Neural progenitor cell (in vitro differentiated cells): ENCODE measurements around the gene RNF8. TPM values are rescaled to one million over a fixed set of nuclear protein-coding genes. Genes with fewer than 3 reads are reported as not detected.
A peak's percentile ranks its signal among the peaks of the same experiment; 100 is the strongest.

Source experiments
- DNase-seq: peaks from one replicate; pipeline ENCODE4 v3.0.0-alpha.2; 2016; ENCODE audit warnings: low spot score
- H2AFZ ChIP-seq: fragments of 200-600 bp; sonication (generic); replicated peaks from 2 replicates; pipeline ENCODE4 v1.6.1; 2016; ENCODE audit warnings: antibody characterized with exemption
- H3F3A ChIP-seq: fragments of 200-600 bp; sonication (generic); 2 replicates; pipeline ENCODE4 v1.6.1; 2016; ENCODE audit warnings: antibody characterized with exemption, low read depth
- H3K27ac ChIP-seq: fragments of 200-600 bp; sonication (generic); 2 replicates; pipeline ENCODE4 v1.5.1; 2016; ENCODE audit warnings: mild to moderate bottlenecking
- H3K27me3 ChIP-seq: fragments of 200-600 bp; sonication (generic); 2 replicates; pipeline ENCODE4 v1.6.1; 2016; ENCODE audit warnings: mild to moderate bottlenecking, moderate library complexity
- H3K36me3 ChIP-seq: fragments of 200-600 bp; sonication (generic); 2 replicates; pipeline ENCODE4 v1.5.1; 2016
- H3K4me1 ChIP-seq: fragments of 200-600 bp; sonication (generic); 2 replicates; pipeline ENCODE4 v1.6.1; 2016; ENCODE audit warnings: mixed run types
- H3K4me2 ChIP-seq: fragments of 200-600 bp; sonication (generic); 2 replicates; pipeline ENCODE4 v1.6.1; 2016
- H3K4me3 ChIP-seq: fragments of 200-600 bp; sonication (generic); 2 replicates; pipeline ENCODE4 v1.5.1; 2016
- H3K79me2 ChIP-seq: fragments of 200-600 bp; sonication (generic); 2 replicates; pipeline ENCODE4 v1.6.1; 2016; ENCODE audit warnings: low read depth
- H3K9ac ChIP-seq: fragments of 200-600 bp; sonication (generic); 2 replicates; pipeline ENCODE4 v1.6.1; 2016
- H3K9me3 ChIP-seq: fragments of 200-600 bp; sonication (generic); 2 replicates; pipeline ENCODE4 v1.5.1; 2016; ENCODE audit warnings: low read depth
- H4K20me1 ChIP-seq: fragments of 200-600 bp; sonication (generic); 2 replicates; pipeline ENCODE4 v1.6.1; 2016; ENCODE audit warnings: low read depth
- H3K27ac Mint-ChIP-seq: 3 replicates; pipeline ENCODE4 v1.8.0; 2021; ENCODE audit warnings: mixed read lengths
- H3K27me3 Mint-ChIP-seq: 2 replicates; pipeline ENCODE4 v1.8.0; 2022; ENCODE audit warnings: low read depth, mild to moderate bottlenecking, inconsistent platforms, moderate library complexity, mixed read lengths; ENCODE audit not compliant: insufficient read depth
- H3K36me3 Mint-ChIP-seq: 3 replicates; pipeline ENCODE4 v1.8.0; 2021; ENCODE audit warnings: mixed read lengths
- H3K4me1 Mint-ChIP-seq: 3 replicates; pipeline ENCODE4 v1.8.0; 2021; ENCODE audit warnings: mixed read lengths
- H3K4me3 Mint-ChIP-seq: 3 replicates; pipeline ENCODE4 v1.8.0; 2021; ENCODE audit warnings: mild to moderate bottlenecking, moderate library complexity, mixed read lengths
- H3K9me3 Mint-ChIP-seq: 3 replicates; pipeline ENCODE4 v1.8.0; 2020; ENCODE audit warnings: mixed read lengths
- EZH2 ChIP-seq: fragments of 200-600 bp; sonication (generic); IDR thresholded peaks from 2 replicates; pipeline ENCODE4 v1.6.1; 2017; ENCODE audit warnings: antibody characterized with exemption, mild to moderate bottlenecking, moderate library complexity
- EZH2phosphoT487 ChIP-seq: fragments of 200-600 bp; sonication (generic); IDR thresholded peaks from 2 replicates; pipeline ENCODE4 v1.6.1; 2017; ENCODE audit warnings: antibody characterized with exemption
- total RNA-seq: library from RNA; depleted of rRNA; stranded (reverse); fragments of >200 nt; gene quantifications from 2 replicates; pipeline ENCODE4 v1.2.3, GENCODE V29; 2015; ENCODE audit warnings: low replicate concordance
- TF ChIP-seq, protein P1 (sequence below): fragments of 200-600 bp; sonication (generic); IDR thresholded peaks from 2 replicates; pipeline ENCODE4 v1.5.1; 2017; ENCODE audit warnings: antibody characterized with exemption, mild to moderate bottlenecking

Gene RNF8
- total RNA-seq, 1 donor from 2014 or later, result 68.5 TPM

DNA sequence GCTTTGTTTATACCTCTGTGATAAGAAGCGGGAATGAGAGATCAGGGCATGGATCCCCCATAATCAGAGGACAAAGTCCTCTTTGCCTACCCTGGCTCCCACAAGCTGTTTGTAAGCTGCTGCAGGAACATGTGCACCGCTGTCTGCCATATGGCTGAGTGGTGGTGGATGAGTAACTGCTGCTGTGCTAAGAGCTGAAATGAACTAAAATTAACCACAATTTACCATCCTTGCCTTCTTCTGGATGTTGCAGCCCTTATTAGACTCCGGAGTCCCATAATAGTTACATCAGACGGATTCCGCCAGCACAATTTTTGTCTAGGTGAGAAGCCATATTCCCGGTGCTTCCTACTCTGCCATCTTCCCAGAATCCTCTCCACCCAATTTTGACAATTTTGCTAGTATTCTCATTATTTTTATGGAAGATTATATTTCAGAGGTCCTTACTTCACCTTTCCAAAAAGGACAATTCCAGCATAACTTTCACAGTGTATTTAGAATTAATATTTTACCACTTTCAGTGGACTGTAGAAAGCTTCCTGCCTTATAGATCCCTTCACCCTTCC is 73.2 kb downstream of the RNF8 start:
- H3K27me3 Mint-ChIP-seq, result peaks cover 6% of the 10 kb centered on the region
- no peak for DNase-seq
- H3K27ac ChIP-seq, result no peak overlapping the region
- H4K20me1 ChIP-seq, result no peaks in the 10 kb centered on the region
- H3K36me3 ChIP-seq, result no peaks in the 10 kb centered on the region
- H2AFZ ChIP-seq, result no peak overlapping the region
- H3F3A ChIP-seq, result no peaks in the 10 kb centered on the region
- no peaks in the 10 kb centered on the region for H3K4me1 ChIP-seq
- no peak overlapping the region for H3K4me3 Mint-ChIP-seq
- H3K9me3 ChIP-seq, result no peaks in the 10 kb centered on the region
- no peak overlapping the region for H3K4me3 ChIP-seq
- no peak overlapping the region for H3K9ac ChIP-seq
- no peaks in the 10 kb centered on the region for H3K27me3 ChIP-seq
- H3K36me3 Mint-ChIP-seq, result no peaks in the 10 kb centered on the region
- H3K27ac Mint-ChIP-seq, result no peak overlapping the region
- peaks cover 4% of the 10 kb centered on the region for H3K9me3 Mint-ChIP-seq
- H3K79me2 ChIP-seq, result no peaks in the 10 kb centered on the region
- H3K4me2 ChIP-seq, result no peak overlapping the region
- TF ChIP-seq EZH2phosphoT487 (no peak), EZH2 (no peak)
- TF ChIP-seq, protein P1, sequence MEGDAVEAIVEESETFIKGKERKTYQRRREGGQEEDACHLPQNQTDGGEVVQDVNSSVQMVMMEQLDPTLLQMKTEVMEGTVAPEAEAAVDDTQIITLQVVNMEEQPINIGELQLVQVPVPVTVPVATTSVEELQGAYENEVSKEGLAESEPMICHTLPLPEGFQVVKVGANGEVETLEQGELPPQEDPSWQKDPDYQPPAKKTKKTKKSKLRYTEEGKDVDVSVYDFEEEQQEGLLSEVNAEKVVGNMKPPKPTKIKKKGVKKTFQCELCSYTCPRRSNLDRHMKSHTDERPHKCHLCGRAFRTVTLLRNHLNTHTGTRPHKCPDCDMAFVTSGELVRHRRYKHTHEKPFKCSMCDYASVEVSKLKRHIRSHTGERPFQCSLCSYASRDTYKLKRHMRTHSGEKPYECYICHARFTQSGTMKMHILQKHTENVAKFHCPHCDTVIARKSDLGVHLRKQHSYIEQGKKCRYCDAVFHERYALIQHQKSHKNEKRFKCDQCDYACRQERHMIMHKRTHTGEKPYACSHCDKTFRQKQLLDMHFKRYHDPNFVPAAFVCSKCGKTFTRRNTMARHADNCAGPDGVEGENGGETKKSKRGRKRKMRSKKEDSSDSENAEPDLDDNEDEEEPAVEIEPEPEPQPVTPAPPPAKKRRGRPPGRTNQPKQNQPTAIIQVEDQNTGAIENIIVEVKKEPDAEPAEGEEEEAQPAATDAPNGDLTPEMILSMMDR, result no peak
- no peaks in the 10 kb centered on the region for H3K4me1 Mint-ChIP-seq

GRCh38 chr6:37429352-37429750 is 75.6 kb downstream of the RNF8 start:
- TF ChIP-seq EZH2phosphoT487, result no peak
- no peak for TF ChIP-seq EZH2
- TF ChIP-seq, protein P1, result no peak
- Histone ChIP-seq H3K4me3 (no peak overlapping the region), H3K79me2 (peaks cover 12% of the 10 kb centered on the region), H3K4me1 (peaks cover 5% of the 10 kb centered on the region), H3K9me3 (no peaks in the 10 kb centered on the region), H3K36me3 (no peaks in the 10 kb centered on the region), H4K20me1 (no peaks in the 10 kb centered on the region), H3K4me2 (no peak overlapping the region), H3K9ac (no peak overlapping the region), H3K27ac (no peak overlapping the region), H3F3A (no peaks in the 10 kb centered on the region), H2AFZ (no peak overlapping the region), H3K27me3 (no peaks in the 10 kb centered on the region)
- DNase-seq, result no peak
- no peak overlapping the region for H3K4me3 Mint-ChIP-seq
- peaks cover 9% of the 10 kb centered on the region for H3K27me3 Mint-ChIP-seq
- H3K36me3 Mint-ChIP-seq, result no peaks in the 10 kb centered on the region
- H3K9me3 Mint-ChIP-seq, result peaks cover 4% of the 10 kb centered on the region
- H3K27ac Mint-ChIP-seq, result no peak overlapping the region
- H3K4me1 Mint-ChIP-seq, result peaks cover 17% of the 10 kb centered on the region

DNA sequence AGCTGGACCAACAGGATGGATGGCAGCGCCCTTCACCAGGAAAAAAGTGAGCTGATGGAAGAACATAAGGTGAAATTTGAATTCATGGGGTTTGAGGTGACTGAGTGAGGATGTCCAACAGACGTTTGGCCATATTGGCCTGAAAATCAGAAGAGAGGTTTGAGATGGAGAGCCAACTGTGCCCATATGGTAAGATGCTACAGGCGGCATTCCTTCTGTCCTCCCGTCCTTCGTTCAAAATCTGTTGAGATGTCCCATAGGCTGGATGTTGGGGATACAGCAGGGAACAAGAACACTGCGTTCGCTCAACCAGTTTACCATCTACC is 78.8 kb downstream of the RNF8 start:
- Histone ChIP-seq H3K27me3 (no peaks in the 10 kb centered on the region), H3F3A (no peaks in the 10 kb centered on the region), H3K9ac (peak overlapping the region; percentile 36), H4K20me1 (no peaks in the 10 kb centered on the region), H3K9me3 (no peaks in the 10 kb centered on the region), H3K4me1 (peaks cover 6% of the 10 kb centered on the region), H2AFZ (peak overlapping the region; percentile 95), H3K4me2 (peak overlapping the region; percentile 78), H3K27ac (no peak overlapping the region), H3K79me2 (peaks cover 37% of the 10 kb centered on the region), H3K36me3 (no peaks in the 10 kb centered on the region), H3K4me3 (peak overlapping the region; percentile 90)
- Mint-ChIP-seq H3K27ac (peak overlapping the region; percentile 2), H3K36me3 (peaks cover 4% of the 10 kb centered on the region), H3K4me1 (peaks cover 21% of the 10 kb centered on the region), H3K4me3 (peak overlapping the region; percentile 87), H3K9me3 (no peaks in the 10 kb centered on the region), H3K27me3 (peaks cover 6% of the 10 kb centered on the region)
- TF ChIP-seq, protein P1, result no peak
- DNase-seq, result no peak
